A549 (cell line): ENCODE results near the gene PES1. TPM values are rescaled to one million over a fixed set of nuclear protein-coding genes. Genes with fewer than 3 reads are reported as not detected.

Source experiments
- ATAC-seq, 2 experiments: fragments of 200-7000 bp in 1 of 2; fragments of >200 bp in 1 of 2; cut with Nextera tagmentation in 1 of 2; cut with Tn5 transposase in 1 of 2; 3 replicates each; pipeline versions ENCODE4 v1.8.0 to v1.9.1; 2018 to 2020; ENCODE audit warnings: mild to moderate bottlenecking in 1 of 2, moderate library complexity in 1 of 2
- CTCF ChIA-PET: fragments of 300-600 bp; sonication (Branson Sonifier 250); formaldehyde crosslinking; extraction: SDS; loops from one replicate; lab custom pipeline; 2021; ENCODE audit warnings: antibody characterized with exemption, inconsistent platforms; lab: Yijun Ruan, JAX
- POLR2A ChIA-PET: fragments of 350-600 bp; formaldehyde crosslinking; extraction: SDS; loops from one replicate; lab custom pipeline; 2021; ENCODE audit warnings: antibody characterized with exemption, inconsistent platforms; lab: Yijun Ruan, JAX
- DNase-seq, 2 experiments: peaks; one replicate each; pipeline versions ENCODE4 v3.0.0 to v3.0.0-alpha.2; 2011 to 2016; ENCODE audit warnings: low read depth in 1 of 2, low spot score in 1 of 2
- FAIRE-seq: peaks from 2 replicates; lab custom pipeline; 2011; peaks lifted over from hg19 to GRCh38; lab: Jason Lieb, UNC
- H3K27ac ChIP-seq, 2 experiments: fragments of >200 bp; sonication (Bioruptor Twin); formaldehyde crosslinking; 3 replicates each; pipeline ENCODE4 v1.5.1; 2016 to 2017
- H3K4me1 ChIP-seq: fragments of >200 bp; sonication (Bioruptor Twin); formaldehyde crosslinking; 3 replicates; pipeline ENCODE4 v1.6.1; 2016
- H3K4me2 ChIP-seq: fragments of >200 bp; sonication (Bioruptor Twin); formaldehyde crosslinking; 3 replicates; pipeline ENCODE4 v1.6.1; 2016
- H3K4me3 ChIP-seq: fragments of >200 bp; sonication (Bioruptor Twin); formaldehyde crosslinking; 3 replicates; pipeline ENCODE4 v1.5.1; 2016
- H3K9me3 ChIP-seq: fragments of >200 bp; sonication (Bioruptor Twin); formaldehyde crosslinking; 3 replicates; pipeline ENCODE4 v1.6.1; 2016
- BCL3 ChIP-seq: fragments of >200 bp; sonication (Bioruptor Twin); formaldehyde crosslinking; IDR thresholded peaks from 3 replicates; pipeline ENCODE4 v1.6.1; 2016
- BHLHE40 ChIP-seq: IDR thresholded peaks from 2 replicates; pipeline ENCODE4 v1.6.1; 2012; ENCODE audit warnings: low read depth, low read length, inconsistent platforms
- EP300 ChIP-seq, 2 experiments: fragments of >200 bp; sonication (Bioruptor Twin); formaldehyde crosslinking; IDR thresholded peaks; 2 replicates in 1 of 2; 3 replicates in 1 of 2; pipeline ENCODE4 v1.6.1; 2016 to 2017
- FOSL2 ChIP-seq, 2 experiments: fragments of 450-650 bp in 1 of 2; fragments of >200 bp in 1 of 2; sonication (Bioruptor Twin) in 1 of 2; formaldehyde crosslinking; IDR thresholded peaks; 2 replicates each; pipeline versions ENCODE4 v1.5.0 to v1.6.1; 2016 to 2020; ENCODE audit warnings: mild to moderate bottlenecking in 1 of 2, moderate library complexity in 1 of 2
- FOXS1 ChIP-seq: fragments of 250-450 bp; sonication (Bioruptor Pico); IDR thresholded peaks from 2 replicates; pipeline ENCODE4 v1.5.0; 2020; ENCODE audit warnings: mild to moderate bottlenecking, moderate library complexity
- HDAC2 ChIP-seq: fragments of 200-600 bp; sonication (generic); IDR thresholded peaks from 2 replicates; pipeline ENCODE4 v1.6.1; 2016
- HOXA7 ChIP-seq: fragments of 250-450 bp; sonication (Bioruptor Pico); IDR thresholded peaks from 2 replicates; pipeline ENCODE4 v1.5.0; 2020; ENCODE audit warnings: mild to moderate bottlenecking, moderate library complexity
- HOXB13 ChIP-seq: fragments of 250-450 bp; sonication (Bioruptor Pico); IDR thresholded peaks from 2 replicates; pipeline ENCODE4 v1.5.0; 2020; ENCODE audit warnings: low read depth, mild to moderate bottlenecking, moderate library complexity
- HOXB5 ChIP-seq: fragments of 250-450 bp; sonication (Bioruptor Pico); IDR thresholded peaks from 2 replicates; pipeline ENCODE4 v1.5.0; 2020; ENCODE audit warnings: mild to moderate bottlenecking, moderate library complexity
- KDM5A ChIP-seq: fragments of 200-600 bp; sonication (generic); IDR thresholded peaks from 2 replicates; pipeline ENCODE4 v1.6.1; 2016; ENCODE audit warnings: antibody characterized with exemption, mild to moderate bottlenecking
- MAFK ChIP-seq: fragments of 450-650 bp; IDR thresholded peaks from 2 replicates; pipeline ENCODE4 v1.6.1; 2014; ENCODE audit not compliant: partially characterized antibody
- NPAS2 ChIP-seq: fragments of 250-450 bp; sonication (Bioruptor Pico); IDR thresholded peaks from 2 replicates; pipeline ENCODE4 v1.8.0; 2022; ENCODE audit warnings: mild to moderate bottlenecking, moderate library complexity, borderline replicate concordance
- PBX3 ChIP-seq: IDR thresholded peaks from 2 replicates; pipeline ENCODE4 v1.6.1; 2012
- POLR2A ChIP-seq: IDR thresholded peaks from 2 replicates; pipeline ENCODE4 v1.6.1; 2012; ENCODE audit warnings: mild to moderate bottlenecking, low read length
- POLR2AphosphoS2 ChIP-seq: conservative IDR thresholded peaks from 2 replicates; pipeline ENCODE4 v1.6.1; 2012; ENCODE audit warnings: low read length, improper control_type of control experiment, inconsistent platforms
- RAD21 ChIP-seq, 2 experiments: fragments of >200 bp in 1 of 2; sonication (Bioruptor Twin) in 1 of 2; formaldehyde crosslinking in 1 of 2; IDR thresholded peaks in 1 of 2; conservative IDR thresholded peaks in 1 of 2; 2 replicates in 1 of 2; 3 replicates in 1 of 2; pipeline ENCODE4 v1.6.1; 2012 to 2018; ENCODE audit warnings: inconsistent platforms in 1 of 2
- RCOR1 ChIP-seq: fragments of 150-350 bp; IDR thresholded peaks from 2 replicates; pipeline ENCODE4 v1.6.1; 2014; ENCODE audit warnings: antibody characterized with exemption, low read length, low read depth
- RFX5 ChIP-seq: fragments of 450-650 bp; IDR thresholded peaks from 2 replicates; pipeline ENCODE4 v1.7.1; 2014; ENCODE audit warnings: antibody characterized with exemption, mild to moderate bottlenecking, moderate library complexity
- SMC3 ChIP-seq: fragments of >200 bp; sonication (Bioruptor Twin); formaldehyde crosslinking; IDR thresholded peaks from 3 replicates; pipeline ENCODE4 v1.6.1; 2018; ENCODE audit warnings: inconsistent platforms
- ZC3H11A ChIP-seq: fragments of 450-650 bp; IDR thresholded peaks from 2 replicates; pipeline ENCODE4 v1.6.1; 2014; ENCODE audit warnings: antibody characterized with exemption, mild to moderate bottlenecking
- ZFP36 ChIP-seq: fragments of 450-650 bp; IDR thresholded peaks from 2 replicates; pipeline ENCODE4 v1.6.1; 2014; ENCODE audit warnings: borderline replicate concordance; ENCODE audit not compliant: partially characterized antibody
- WGBS: methylation state at CpG from one replicate; pipeline ENCODE4 v1.1.6; 2017; ENCODE audit errors: missing lambda C conversion rate; 5-methylcytosine and 5-hydroxymethylcytosine counted together
- polyA plus RNA-seq, 4 experiments: library from polyadenylated mRNA; depleted of rRNA in 3 of 4; stranded (reverse); fragments of >200 nt; fragmentation: RNase III in 1 of 4; extraction: RNeasy Plus Mini Kit Qiagen cat#74134 plus additional on column Dnase treatment in 1 of 4; gene quantifications; 2 replicates in 3 of 4; 3 replicates in 1 of 4; pipeline ENCODE4 v1.2.3, GENCODE V29; 2011 to 2017
- TF ChIP-seq, protein P1 (sequence below): fragments of 200-600 bp; sonication (generic); IDR thresholded peaks from 2 replicates; pipeline ENCODE4 v1.6.1; 2016; ENCODE audit warnings: antibody characterized with exemption, mild to moderate bottlenecking, moderate library complexity
- TF ChIP-seq, protein P2 (sequence below): fragments of >200 bp; sonication (Bioruptor Twin); formaldehyde crosslinking; IDR thresholded peaks from 3 replicates; pipeline ENCODE4 v1.5.1; 2016

The PES1 gene
- polyA plus RNA-seq, 2 of the 4 experiments (the other 2 are of a cell fraction) = 107 to 111 TPM

DNA sequence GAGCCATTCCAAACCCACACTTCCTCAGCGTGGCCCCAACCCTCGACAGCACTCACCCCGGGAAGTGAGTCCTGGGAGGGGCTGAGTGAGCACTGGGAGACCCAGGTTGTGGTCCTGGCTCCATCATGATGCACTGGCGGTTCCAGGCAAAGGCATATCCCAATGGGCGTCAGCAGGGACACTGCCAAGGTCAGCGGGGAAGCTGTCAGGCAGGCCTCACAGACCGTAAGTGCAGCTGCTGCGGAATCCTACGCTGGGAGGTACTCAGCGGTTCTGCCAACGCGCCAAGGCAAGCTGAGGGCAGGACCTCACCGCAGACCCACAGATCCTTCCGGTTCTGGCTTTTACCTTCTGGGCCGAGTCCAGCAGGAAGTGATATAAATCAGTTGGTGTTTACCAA is 15.9 kb downstream of the PES1 start:
- no peak for ATAC-seq
- TF ChIP-seq NPAS2 (CRISPR knock-in tag) = no peak
- no peak for TF ChIP-seq KDM5A
- TF ChIP-seq MAFK = no peak
- no peak for TF ChIP-seq HOXB13
- no peak for TF ChIP-seq SMC3
- TF ChIP-seq BHLHE40 = no peak
- TF ChIP-seq ZFP36 = no peak
- TF ChIP-seq ZC3H11A = no peak
- TF ChIP-seq, all 56 proteins: peak for 0
- H3K27ac ChIP-seq = no peak overlapping the region; a peak in 1 of 6 replicates
- H3K9me3 ChIP-seq = no peaks in the 10 kb centered on the region
- H3K4me1 ChIP-seq = peaks cover 37% of the 10 kb centered on the region
- 97% methylated on average over 7 of the region's 15 CpGs for WGBS
- ChIA-PET POLR2A (no interaction called here), CTCF (interaction anchor here (0.6 kb wide), 1 partner anchor 15 kb away, joined by 4 read pairs; no protein-coding TSS in a partner anchor)
- no peak overlapping the region for H3K4me2 ChIP-seq
- no peak for DNase-seq
- no peak overlapping the region for H3K4me3 ChIP-seq
- FAIRE-seq = no peak

DNA sequence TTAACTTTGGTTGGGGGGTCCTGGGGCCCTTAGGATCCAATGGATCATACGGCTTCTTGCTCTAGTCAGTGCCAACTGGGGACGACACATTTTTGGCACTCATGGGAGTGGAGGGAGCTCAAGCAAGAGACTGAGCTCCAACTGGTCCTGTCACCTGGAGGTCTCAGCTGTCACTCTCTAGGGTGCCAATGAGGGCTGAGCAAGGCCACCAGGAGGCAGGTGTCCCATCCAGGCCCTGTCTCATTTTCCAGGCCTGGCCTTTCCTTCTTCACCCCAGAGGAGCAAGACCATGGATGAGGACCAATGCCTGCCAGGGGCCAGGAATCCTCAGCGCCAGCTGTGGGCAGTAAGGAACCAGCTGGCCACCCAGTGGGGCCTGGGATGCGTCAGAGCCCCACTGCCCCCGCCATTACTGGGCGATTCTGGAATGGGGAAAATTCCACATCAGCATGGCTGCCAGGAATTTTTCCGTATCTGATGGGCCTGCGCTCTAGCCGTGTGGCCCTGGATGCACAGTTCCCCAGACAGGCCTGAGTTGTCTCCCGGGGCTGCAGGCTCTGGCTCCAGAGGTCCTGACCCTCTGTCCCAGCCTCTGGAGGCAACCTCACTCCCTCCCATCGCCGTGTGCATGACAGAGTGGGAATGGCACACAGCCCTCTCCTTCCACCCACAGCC is 16.6 kb downstream of the PES1 start:
- TF ChIP-seq RFX5 (no peak), EP300 (IDR thresholded peaks at IDR 0.05) (no peak), HOXA7 (CRISPR knock-in tag) (no peak), FOSL2 (IDR thresholded peaks at IDR 0.05) (no peak), FOSL2 (CRISPR knock-in tag; IDR thresholded peaks at IDR 0.05) (no peak), BCL3 (no peak), NPAS2 (CRISPR knock-in tag) (no peak)
- TF ChIP-seq, protein P1, sequence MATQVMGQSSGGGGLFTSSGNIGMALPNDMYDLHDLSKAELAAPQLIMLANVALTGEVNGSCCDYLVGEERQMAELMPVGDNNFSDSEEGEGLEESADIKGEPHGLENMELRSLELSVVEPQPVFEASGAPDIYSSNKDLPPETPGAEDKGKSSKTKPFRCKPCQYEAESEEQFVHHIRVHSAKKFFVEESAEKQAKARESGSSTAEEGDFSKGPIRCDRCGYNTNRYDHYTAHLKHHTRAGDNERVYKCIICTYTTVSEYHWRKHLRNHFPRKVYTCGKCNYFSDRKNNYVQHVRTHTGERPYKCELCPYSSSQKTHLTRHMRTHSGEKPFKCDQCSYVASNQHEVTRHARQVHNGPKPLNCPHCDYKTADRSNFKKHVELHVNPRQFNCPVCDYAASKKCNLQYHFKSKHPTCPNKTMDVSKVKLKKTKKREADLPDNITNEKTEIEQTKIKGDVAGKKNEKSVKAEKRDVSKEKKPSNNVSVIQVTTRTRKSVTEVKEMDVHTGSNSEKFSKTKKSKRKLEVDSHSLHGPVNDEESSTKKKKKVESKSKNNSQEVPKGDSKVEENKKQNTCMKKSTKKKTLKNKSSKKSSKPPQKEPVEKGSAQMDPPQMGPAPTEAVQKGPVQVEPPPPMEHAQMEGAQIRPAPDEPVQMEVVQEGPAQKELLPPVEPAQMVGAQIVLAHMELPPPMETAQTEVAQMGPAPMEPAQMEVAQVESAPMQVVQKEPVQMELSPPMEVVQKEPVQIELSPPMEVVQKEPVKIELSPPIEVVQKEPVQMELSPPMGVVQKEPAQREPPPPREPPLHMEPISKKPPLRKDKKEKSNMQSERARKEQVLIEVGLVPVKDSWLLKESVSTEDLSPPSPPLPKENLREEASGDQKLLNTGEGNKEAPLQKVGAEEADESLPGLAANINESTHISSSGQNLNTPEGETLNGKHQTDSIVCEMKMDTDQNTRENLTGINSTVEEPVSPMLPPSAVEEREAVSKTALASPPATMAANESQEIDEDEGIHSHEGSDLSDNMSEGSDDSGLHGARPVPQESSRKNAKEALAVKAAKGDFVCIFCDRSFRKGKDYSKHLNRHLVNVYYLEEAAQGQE = no peak
- TF ChIP-seq, all 56 proteins: peak for 0
- DNase-seq (no peak), ATAC-seq (peak in 1 of 2 experiments; percentile 2; a peak in 2 of 6 replicates), FAIRE-seq (no peak)
- WGBS = 50% methylated on average over 2 of the region's 12 CpGs
- POLR2A ChIA-PET = interaction anchor here (0.6 kb wide), 1 partner anchor 54 kb away, joined by 5 read pairs; no protein-coding TSS in a partner anchor
- H3K27ac ChIP-seq = peak overlapping the region; percentile 98; a peak in 5 of 6 replicates
- peak overlapping the region; percentile 99 for H3K4me2 ChIP-seq
- peak overlapping the region; percentile 56; the same call in 1 of the 3 replicates for H3K4me3 ChIP-seq
- CTCF ChIA-PET = interaction anchor here (0.6 kb wide), 1 partner anchor 16 kb away, joined by 4 read pairs; no protein-coding TSS in a partner anchor
- peaks cover 38% of the 10 kb centered on the region for H3K4me1 ChIP-seq
- no peaks in the 10 kb centered on the region for H3K9me3 ChIP-seq

GRCh38 chr22:30574095-30574981 is 17.4 kb downstream of the PES1 start, which contains the start of gene GAL3ST1:
TSS of gene GAL3ST1 (minus strand) at chr22:30574665. CDS start at chr22:30557392, 17,273 bp downstream.
- Histone ChIP-seq H3K4me3 (peak within 1 kb of the TSS; percentile 56), H3K4me1 (peaks cover 38% of the 10 kb centered on the region), H3K9me3 (no peaks in the 10 kb centered on the region), H3K4me2 (peak within 1 kb of the TSS; percentile 99), H3K27ac (peak within 1 kb of the TSS; percentile 98)
- ChIA-PET CTCF (no interaction called here), POLR2A (interaction anchor here (1.5 kb wide), 1 partner anchor 11 kb away, joined by 4 read pairs; no protein-coding TSS in a partner anchor)
- no peak for TF ChIP-seq RCOR1
- TF ChIP-seq FOXS1 = no peak
- TF ChIP-seq POLR2A = no peak
- TF ChIP-seq RAD21 (conservative IDR thresholded peaks at IDR 0.05 in 1 of 2, IDR thresholded peaks at IDR 0.05 in 1 of 2) = no peak
- no peak for TF ChIP-seq MAFK
- TF ChIP-seq POLR2AphosphoS2 = no peak
- TF ChIP-seq SMC3 = no peak
- no peak for TF ChIP-seq HDAC2
- TF ChIP-seq, protein P2, sequence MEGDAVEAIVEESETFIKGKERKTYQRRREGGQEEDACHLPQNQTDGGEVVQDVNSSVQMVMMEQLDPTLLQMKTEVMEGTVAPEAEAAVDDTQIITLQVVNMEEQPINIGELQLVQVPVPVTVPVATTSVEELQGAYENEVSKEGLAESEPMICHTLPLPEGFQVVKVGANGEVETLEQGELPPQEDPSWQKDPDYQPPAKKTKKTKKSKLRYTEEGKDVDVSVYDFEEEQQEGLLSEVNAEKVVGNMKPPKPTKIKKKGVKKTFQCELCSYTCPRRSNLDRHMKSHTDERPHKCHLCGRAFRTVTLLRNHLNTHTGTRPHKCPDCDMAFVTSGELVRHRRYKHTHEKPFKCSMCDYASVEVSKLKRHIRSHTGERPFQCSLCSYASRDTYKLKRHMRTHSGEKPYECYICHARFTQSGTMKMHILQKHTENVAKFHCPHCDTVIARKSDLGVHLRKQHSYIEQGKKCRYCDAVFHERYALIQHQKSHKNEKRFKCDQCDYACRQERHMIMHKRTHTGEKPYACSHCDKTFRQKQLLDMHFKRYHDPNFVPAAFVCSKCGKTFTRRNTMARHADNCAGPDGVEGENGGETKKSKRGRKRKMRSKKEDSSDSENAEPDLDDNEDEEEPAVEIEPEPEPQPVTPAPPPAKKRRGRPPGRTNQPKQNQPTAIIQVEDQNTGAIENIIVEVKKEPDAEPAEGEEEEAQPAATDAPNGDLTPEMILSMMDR = no peak
- no peak for TF ChIP-seq HOXB5 (CRISPR knock-in tag)
- no peak for TF ChIP-seq PBX3
- FAIRE-seq (no peak), ATAC-seq (peak; percentile 62 to 79), DNase-seq (peak; percentile 58 to 66)
- 10% methylated on average over 17 of the region's 75 CpGs for WGBS
